Brain microvascular endothelial cell (primary cell): ENCODE data around the gene SH3PXD2B.
"Not testable (repeated sequence)": the region's sequence is repeated elsewhere in the genome, so short reads cannot be mapped to it uniquely, and the experiment has no call there.

Experiments
- DNase-seq: peaks from one replicate; pipeline ENCODE4 v3.0.0-alpha.2; 2020
- H3K27ac ChIP-seq: fragments of 250-450 bp; sonication (Bioruptor Pico); 2 replicates; pipeline ENCODE4 v1.5.1; 2020; ENCODE audit warnings: mild to moderate bottlenecking, moderate library complexity
- H3K27me3 ChIP-seq: fragments of 250-450 bp; sonication (Bioruptor Pico); replicated peaks from 2 replicates; pipeline ENCODE4 v1.5.1; 2020; ENCODE audit warnings: mild to moderate bottlenecking
- H3K36me3 ChIP-seq: fragments of 250-450 bp; sonication (Bioruptor Pico); replicated peaks from 2 replicates; pipeline ENCODE4 v1.5.1; 2020; ENCODE audit warnings: mild to moderate bottlenecking
- H3K4me3 ChIP-seq: 2 replicates; pipeline ENCODE4 v1.5.1; 2011; ENCODE audit warnings: low read depth, mild to moderate bottlenecking, control low read depth, low read length, moderate library complexity
- in situ Hi-C: cut with HindIII; loops from 2 replicates; pipeline ENCODE4 v1.10.0; 2017; ENCODE audit warnings: low sequenced_read_pairs, low pct_ligation_motif_present
- TF ChIP-seq, protein P1 (sequence below): IDR thresholded peaks from 2 replicates; pipeline ENCODE4 v1.5.1; 2011; ENCODE audit warnings: low read depth, mild to moderate bottlenecking, moderate library complexity, low read length, control low read depth, inconsistent platforms; ENCODE audit errors: missing control alignments

The SH3PXD2B gene

DNA sequence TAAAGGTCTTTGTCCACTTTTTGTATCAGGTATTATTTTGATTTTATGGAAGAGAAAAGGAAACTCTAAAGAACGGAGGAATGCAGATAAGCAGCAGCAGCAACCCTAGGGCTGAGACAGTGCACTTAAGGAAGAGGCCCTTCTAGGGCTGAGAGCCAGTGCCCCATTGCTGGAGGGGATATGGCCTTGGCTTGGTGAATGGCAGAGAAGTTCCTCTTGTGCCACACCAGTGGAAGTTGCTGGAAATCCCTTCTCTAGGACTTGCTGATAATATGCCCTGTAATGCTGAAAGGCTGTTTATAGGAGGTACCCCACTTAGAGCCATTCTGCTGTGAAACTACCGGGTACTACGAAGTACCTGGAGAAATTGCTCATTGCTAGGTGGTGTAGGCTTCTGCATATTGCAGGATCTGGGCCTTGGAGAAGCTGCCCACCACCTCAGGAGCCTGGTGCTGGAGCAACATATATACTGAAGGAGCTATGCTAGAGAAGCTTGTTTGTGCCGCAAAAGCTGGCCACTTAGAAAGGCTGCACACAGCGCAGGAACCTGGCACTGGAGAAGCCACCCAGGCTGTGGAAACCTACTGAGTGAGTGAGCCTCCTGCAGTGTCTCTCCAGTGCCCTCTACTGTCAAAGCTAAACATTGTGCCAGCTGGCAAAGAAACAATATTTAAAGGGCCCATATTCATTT, 161.1 kb downstream of the SH3PXD2B start:
- no peak overlapping the region for H3K4me3 ChIP-seq
- TF ChIP-seq, protein P1, sequence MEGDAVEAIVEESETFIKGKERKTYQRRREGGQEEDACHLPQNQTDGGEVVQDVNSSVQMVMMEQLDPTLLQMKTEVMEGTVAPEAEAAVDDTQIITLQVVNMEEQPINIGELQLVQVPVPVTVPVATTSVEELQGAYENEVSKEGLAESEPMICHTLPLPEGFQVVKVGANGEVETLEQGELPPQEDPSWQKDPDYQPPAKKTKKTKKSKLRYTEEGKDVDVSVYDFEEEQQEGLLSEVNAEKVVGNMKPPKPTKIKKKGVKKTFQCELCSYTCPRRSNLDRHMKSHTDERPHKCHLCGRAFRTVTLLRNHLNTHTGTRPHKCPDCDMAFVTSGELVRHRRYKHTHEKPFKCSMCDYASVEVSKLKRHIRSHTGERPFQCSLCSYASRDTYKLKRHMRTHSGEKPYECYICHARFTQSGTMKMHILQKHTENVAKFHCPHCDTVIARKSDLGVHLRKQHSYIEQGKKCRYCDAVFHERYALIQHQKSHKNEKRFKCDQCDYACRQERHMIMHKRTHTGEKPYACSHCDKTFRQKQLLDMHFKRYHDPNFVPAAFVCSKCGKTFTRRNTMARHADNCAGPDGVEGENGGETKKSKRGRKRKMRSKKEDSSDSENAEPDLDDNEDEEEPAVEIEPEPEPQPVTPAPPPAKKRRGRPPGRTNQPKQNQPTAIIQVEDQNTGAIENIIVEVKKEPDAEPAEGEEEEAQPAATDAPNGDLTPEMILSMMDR: peak; percentile 90
- no peaks in the 10 kb centered on the region for H3K36me3 ChIP-seq
- DNase-seq: peak; percentile 64
- in situ Hi-C loops: no loop called here
- H3K27me3 ChIP-seq: no peaks in the 10 kb centered on the region
- H3K27ac ChIP-seq: no peak overlapping the region

GRCh38 chr5:172291837-172292236, 162.5 kb downstream of the SH3PXD2B start:
- H3K4me3 ChIP-seq, DNase-seq, in situ Hi-C loops, H3K36me3 ChIP-seq, H3K27me3 ChIP-seq, H3K27ac ChIP-seq: not testable (repeated sequence)

DNA sequence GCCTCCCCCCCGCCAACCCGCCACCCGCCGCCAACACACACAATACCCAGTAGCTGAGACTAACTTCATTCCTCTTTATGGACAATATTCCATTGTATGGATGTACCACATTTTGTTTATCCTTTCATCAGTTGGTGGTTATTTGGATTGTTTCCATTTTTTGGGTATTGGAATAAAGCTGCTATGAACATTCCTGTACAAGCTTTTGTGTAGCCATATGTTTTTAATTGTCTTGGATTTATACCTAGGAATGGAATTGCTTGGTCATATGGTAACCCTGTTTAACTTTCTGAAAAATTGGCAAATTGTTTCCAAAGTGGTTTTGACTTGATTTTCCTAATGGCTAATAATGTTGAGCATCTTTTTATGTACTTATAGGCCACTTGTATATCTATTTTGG, 165.9 kb downstream of the SH3PXD2B start:
- no peaks in the 10 kb centered on the region for H3K36me3 ChIP-seq
- no peak overlapping the region for H3K4me3 ChIP-seq
- in situ Hi-C loops: no loop called here
- no peak overlapping the region for H3K27ac ChIP-seq
- DNase-seq: no peak
- TF ChIP-seq, protein P1: no peak
- H3K27me3 ChIP-seq: no peaks in the 10 kb centered on the region

GRCh38 chr5:172287140-172287539, 167.2 kb downstream of the SH3PXD2B start:
- H3K36me3 ChIP-seq, H3K27me3 ChIP-seq, in situ Hi-C loops, H3K27ac ChIP-seq, DNase-seq, H3K4me3 ChIP-seq: not testable (repeated sequence)

DNA sequence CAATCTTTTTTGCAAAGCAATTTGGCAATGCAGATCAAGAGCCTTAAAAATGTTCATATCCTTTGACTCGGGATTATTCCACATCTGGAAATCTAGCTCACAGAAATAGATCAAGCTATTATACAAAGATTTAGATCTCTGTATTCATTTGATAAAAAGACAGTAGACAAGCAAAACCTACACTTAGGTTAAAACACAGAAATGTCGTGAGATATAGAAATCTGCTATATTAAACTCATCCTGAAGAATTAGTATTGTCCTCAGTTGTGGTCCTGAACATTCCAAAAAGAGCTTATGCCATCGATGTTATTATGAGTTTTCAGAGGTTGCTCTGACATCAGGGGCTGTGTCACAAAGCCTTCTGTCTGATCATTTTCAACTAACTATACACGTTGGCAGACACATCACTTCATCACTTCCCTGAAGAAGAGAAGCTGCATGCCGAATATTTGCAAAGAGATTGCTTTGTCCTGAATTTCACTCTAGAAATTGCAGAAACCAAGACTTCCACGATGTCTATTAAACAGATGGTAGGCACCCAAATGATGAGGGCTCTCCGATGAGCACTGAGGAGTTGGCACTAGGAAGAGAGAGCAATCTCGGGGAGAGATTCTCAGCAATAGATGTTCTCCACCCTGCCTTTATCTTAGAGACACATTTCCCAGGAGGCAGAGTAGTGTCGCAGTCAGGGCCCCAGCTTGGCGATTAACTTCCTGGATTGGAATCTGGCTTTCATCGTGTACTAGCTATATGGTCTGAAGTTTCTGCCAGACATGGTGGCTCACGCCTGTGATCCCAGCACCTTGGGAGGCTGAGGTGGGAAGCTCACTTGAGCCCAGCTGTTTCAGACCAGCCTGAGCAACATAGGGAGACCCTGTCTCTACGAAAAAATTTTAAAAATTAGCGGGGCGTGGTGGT, 168.8 kb downstream of the SH3PXD2B start:
- in situ Hi-C loops: no loop called here
- no peak overlapping the region for H3K4me3 ChIP-seq
- DNase-seq: no peak
- TF ChIP-seq, protein P1: no peak
- H3K36me3 ChIP-seq: no peaks in the 10 kb centered on the region
- no peaks in the 10 kb centered on the region for H3K27me3 ChIP-seq
- no peak overlapping the region for H3K27ac ChIP-seq

- Histone ChIP-seq H3K27ac (no peak overlapping the region), H3K27me3 (no peaks in the 10 kb centered on the region)
- no peak for DNase-seq
Measured at GRCh38 chr5:172284611-172284980, 169.7 kb downstream of the SH3PXD2B start.

More at GRCh38 chr5:172284611-172284980, 169.7 kb downstream of the SH3PXD2B start:
- H3K4me3 ChIP-seq: peak overlapping the region; percentile 72
- TF ChIP-seq, protein P1: no peak
- in situ Hi-C loops: no loop called here
- H3K36me3 ChIP-seq: no peaks in the 10 kb centered on the region
